Measurements from ENCODE around the gene PNPO. TPM values are rescaled to one million over a fixed set of nuclear protein-coding genes. Genes with fewer than 3 reads are reported as not detected.

Gene PNPO
- polyA plus RNA-seq, 1 of the 3 experiments (the other 2 are of a cell fraction) = 26.1 TPM

DNA sequence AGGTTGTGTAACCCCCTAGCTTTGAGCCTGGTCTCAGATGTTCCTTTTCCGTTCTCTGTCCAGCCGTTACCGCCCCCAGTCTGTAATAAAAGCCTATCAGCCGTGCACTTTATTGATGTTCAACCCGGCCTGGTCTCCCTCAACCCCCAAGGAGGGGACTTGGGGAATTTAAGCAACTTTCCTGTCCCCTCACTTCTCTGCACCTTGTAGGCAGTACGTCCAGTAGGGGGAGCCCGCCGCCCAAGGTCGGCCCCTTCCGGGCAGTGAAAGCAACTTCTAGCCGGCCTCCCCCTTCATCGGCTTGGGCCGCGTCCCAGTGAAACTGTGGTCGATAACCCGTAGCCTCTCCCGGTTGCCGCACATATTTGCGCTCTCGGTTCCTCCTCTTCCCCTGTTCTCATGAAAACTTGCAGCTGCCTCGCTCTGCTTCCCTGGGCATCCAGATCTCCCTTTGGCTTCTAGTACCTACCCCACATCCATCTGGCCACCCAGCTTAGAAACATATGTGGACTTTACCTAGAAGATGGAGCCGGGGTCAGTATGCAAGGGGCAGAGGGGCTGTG, 7.9 kb downstream of the PNPO start:
- Histone ChIP-seq H3F3A (replicated peaks; ENCODE audit: insufficient read depth) (peaks cover 9% of the 10 kb centered on the region), H3K4me2 (peak overlapping the region; percentile 74), H2AFZ (ENCODE audit: low read depth) (peak overlapping the region; percentile 92), H3K36me3 (replicated peaks in 1 of 2; ENCODE audit: control insufficient read depth in 1 of 2, insufficient read depth in 2 of 2, low read length in 1 of 2) (peaks cover 3 to 34% of the 10 kb centered on the region in 2 experiments), H3K9ac (peak overlapping the region; percentile 59), H3K79me2 (ENCODE audit: insufficient read depth) (no peaks in the 10 kb centered on the region), H3K4me3 (ENCODE audit: low read depth in 2 of 2, low read length in 1 of 2) (peak overlapping the region; percentile 28 to 29), H3K4me1 (ENCODE audit: control insufficient read depth in 1 of 2, insufficient read depth in 2 of 2, low read depth in 1 of 2, low read length in 1 of 2) (peaks cover 4 to 11% of the 10 kb centered on the region in 2 experiments; a peak in 3 of 4 replicates), H3K27ac (ENCODE audit: low read depth in 2 of 2, low read length in 1 of 2) (peak overlapping the region; percentile 29 to 75; a peak in 3 of 4 replicates), H4K20me1 (ENCODE audit: insufficient read depth) (no peaks in the 10 kb centered on the region), H3K27me3 (ENCODE audit: insufficient read depth) (no peaks in the 10 kb centered on the region), H3K9me2 (no peaks in the 10 kb centered on the region), H3K9me3 (no peaks in the 10 kb centered on the region)
- ChIA-PET POLR2A (interaction anchor here (0.8 to 2.1 kb wide), 5 partner anchors 8 to 108 kb away, joined by 3 to 11 read pairs (median 3); partner anchors contain the start of genes CDK5RAP3, PNPO and SCRN2), CTCF (interaction anchor here (0.6 to 41.6 kb wide), 46 partner anchors 7 to 1395 kb away, joined by 3 to 1216 read pairs (median 4); partner anchors contain the start of genes CDK5RAP3, NFE2L1, PNPO and PRR15L)
- WGBS (ENCODE audit: low lambda C conversion rate) = 9% methylated on average over 22 of the region's 22 CpGs
- DNase-seq = peak; percentile 90
- TF ChIP-seq MXI1 (IDR thresholded peaks at IDR 0.05; ENCODE audit: low read depth, low read length) = no peak; the same call in 1 of the 2 replicates
- no peak for TF ChIP-seq TAF1 (IDR thresholded peaks at IDR 0.05; ENCODE audit: borderline replicate concordance, low read depth, low read length)
- TF ChIP-seq, protein P1, sequence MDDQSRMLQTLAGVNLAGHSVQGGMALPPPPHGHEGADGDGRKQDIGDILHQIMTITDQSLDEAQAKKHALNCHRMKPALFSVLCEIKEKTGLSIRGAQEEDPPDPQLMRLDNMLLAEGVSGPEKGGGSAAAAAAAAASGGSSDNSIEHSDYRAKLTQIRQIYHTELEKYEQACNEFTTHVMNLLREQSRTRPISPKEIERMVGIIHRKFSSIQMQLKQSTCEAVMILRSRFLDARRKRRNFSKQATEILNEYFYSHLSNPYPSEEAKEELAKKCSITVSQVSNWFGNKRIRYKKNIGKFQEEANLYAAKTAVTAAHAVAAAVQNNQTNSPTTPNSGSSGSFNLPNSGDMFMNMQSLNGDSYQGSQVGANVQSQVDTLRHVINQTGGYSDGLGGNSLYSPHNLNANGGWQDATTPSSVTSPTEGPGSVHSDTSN (IDR thresholded peaks at IDR 0.05) = no peak
- TF ChIP-seq EP300 (IDR thresholded peaks at IDR 0.05; ENCODE audit: borderline replicate concordance in 1 of 2, low read depth in 1 of 2, low read length in 1 of 2) = no peak
- TF ChIP-seq, protein P2, sequence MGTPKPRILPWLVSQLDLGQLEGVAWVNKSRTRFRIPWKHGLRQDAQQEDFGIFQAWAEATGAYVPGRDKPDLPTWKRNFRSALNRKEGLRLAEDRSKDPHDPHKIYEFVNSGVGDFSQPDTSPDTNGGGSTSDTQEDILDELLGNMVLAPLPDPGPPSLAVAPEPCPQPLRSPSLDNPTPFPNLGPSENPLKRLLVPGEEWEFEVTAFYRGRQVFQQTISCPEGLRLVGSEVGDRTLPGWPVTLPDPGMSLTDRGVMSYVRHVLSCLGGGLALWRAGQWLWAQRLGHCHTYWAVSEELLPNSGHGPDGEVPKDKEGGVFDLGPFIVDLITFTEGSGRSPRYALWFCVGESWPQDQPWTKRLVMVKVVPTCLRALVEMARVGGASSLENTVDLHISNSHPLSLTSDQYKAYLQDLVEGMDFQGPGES (IDR thresholded peaks at IDR 0.05; ENCODE audit: low read depth, low read length) = no peak
- 0 out of 2 replicates have a peak, but pooled peaks have one; percentile 24 for TF ChIP-seq GABPA (IDR thresholded peaks at IDR 0.05; ENCODE audit: low read depth)
- peak; percentile 35; the same call in 1 of the 2 replicates for TF ChIP-seq NFIC (IDR thresholded peaks at IDR 0.05; ENCODE audit: borderline replicate concordance)
- TF ChIP-seq, protein P3, sequence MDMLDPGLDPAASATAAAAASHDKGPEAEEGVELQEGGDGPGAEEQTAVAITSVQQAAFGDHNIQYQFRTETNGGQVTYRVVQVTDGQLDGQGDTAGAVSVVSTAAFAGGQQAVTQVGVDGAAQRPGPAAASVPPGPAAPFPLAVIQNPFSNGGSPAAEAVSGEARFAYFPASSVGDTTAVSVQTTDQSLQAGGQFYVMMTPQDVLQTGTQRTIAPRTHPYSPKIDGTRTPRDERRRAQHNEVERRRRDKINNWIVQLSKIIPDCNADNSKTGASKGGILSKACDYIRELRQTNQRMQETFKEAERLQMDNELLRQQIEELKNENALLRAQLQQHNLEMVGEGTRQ (IDR thresholded peaks at IDR 0.05; ENCODE audit: borderline replicate concordance, low read depth, low read length) = no peak
- peak; percentile 91 for TF ChIP-seq RAD21 (IDR thresholded peaks at IDR 0.05; ENCODE audit: low read length)
- no peak for TF ChIP-seq FOXJ3 (CRISPR knock-in tag; IDR thresholded peaks at IDR 0.05)
- TF ChIP-seq NRF1 (IDR thresholded peaks at IDR 0.05; ENCODE audit: low read depth, low read length) = no peak
- peak; percentile 91 for TF ChIP-seq SMC3 (IDR thresholded peaks at IDR 0.05; ENCODE audit: low read depth, low read length)
- TF ChIP-seq FOXM1 (IDR thresholded peaks at IDR 0.05; ENCODE audit: low read depth) = no peak
- TF ChIP-seq YY1 (IDR thresholded peaks at IDR 0.05; ENCODE audit: low read depth) = no peak
- TF ChIP-seq, protein P4, sequence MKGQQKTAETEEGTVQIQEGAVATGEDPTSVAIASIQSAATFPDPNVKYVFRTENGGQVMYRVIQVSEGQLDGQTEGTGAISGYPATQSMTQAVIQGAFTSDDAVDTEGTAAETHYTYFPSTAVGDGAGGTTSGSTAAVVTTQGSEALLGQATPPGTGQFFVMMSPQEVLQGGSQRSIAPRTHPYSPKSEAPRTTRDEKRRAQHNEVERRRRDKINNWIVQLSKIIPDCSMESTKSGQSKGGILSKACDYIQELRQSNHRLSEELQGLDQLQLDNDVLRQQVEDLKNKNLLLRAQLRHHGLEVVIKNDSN (IDR thresholded peaks at IDR 0.05; ENCODE audit: borderline replicate concordance, low read depth) = no peak
- peak; percentile 60 for TF ChIP-seq CHD2 (IDR thresholded peaks at IDR 0.05; ENCODE audit: low read length, partially characterized antibody)
- TF ChIP-seq, protein P5, sequence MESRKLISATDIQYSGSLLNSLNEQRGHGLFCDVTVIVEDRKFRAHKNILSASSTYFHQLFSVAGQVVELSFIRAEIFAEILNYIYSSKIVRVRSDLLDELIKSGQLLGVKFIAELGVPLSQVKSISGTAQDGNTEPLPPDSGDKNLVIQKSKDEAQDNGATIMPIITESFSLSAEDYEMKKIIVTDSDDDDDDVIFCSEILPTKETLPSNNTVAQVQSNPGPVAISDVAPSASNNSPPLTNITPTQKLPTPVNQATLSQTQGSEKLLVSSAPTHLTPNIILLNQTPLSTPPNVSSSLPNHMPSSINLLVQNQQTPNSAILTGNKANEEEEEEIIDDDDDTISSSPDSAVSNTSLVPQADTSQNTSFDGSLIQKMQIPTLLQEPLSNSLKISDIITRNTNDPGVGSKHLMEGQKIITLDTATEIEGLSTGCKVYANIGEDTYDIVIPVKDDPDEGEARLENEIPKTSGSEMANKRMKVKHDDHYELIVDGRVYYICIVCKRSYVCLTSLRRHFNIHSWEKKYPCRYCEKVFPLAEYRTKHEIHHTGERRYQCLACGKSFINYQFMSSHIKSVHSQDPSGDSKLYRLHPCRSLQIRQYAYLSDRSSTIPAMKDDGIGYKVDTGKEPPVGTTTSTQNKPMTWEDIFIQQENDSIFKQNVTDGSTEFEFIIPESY (IDR thresholded peaks at IDR 0.05; ENCODE audit: borderline replicate concordance, low read depth) = no peak
- TF ChIP-seq MEF2A (IDR thresholded peaks at IDR 0.05; ENCODE audit: borderline replicate concordance, low read depth) = no peak
- TF ChIP-seq, protein P6, sequence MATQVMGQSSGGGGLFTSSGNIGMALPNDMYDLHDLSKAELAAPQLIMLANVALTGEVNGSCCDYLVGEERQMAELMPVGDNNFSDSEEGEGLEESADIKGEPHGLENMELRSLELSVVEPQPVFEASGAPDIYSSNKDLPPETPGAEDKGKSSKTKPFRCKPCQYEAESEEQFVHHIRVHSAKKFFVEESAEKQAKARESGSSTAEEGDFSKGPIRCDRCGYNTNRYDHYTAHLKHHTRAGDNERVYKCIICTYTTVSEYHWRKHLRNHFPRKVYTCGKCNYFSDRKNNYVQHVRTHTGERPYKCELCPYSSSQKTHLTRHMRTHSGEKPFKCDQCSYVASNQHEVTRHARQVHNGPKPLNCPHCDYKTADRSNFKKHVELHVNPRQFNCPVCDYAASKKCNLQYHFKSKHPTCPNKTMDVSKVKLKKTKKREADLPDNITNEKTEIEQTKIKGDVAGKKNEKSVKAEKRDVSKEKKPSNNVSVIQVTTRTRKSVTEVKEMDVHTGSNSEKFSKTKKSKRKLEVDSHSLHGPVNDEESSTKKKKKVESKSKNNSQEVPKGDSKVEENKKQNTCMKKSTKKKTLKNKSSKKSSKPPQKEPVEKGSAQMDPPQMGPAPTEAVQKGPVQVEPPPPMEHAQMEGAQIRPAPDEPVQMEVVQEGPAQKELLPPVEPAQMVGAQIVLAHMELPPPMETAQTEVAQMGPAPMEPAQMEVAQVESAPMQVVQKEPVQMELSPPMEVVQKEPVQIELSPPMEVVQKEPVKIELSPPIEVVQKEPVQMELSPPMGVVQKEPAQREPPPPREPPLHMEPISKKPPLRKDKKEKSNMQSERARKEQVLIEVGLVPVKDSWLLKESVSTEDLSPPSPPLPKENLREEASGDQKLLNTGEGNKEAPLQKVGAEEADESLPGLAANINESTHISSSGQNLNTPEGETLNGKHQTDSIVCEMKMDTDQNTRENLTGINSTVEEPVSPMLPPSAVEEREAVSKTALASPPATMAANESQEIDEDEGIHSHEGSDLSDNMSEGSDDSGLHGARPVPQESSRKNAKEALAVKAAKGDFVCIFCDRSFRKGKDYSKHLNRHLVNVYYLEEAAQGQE (IDR thresholded peaks at IDR 0.05; ENCODE audit: low read depth, low read length) = no peak
- no peak for TF ChIP-seq JUND (IDR thresholded peaks at IDR 0.05)
- TF ChIP-seq, protein P7, sequence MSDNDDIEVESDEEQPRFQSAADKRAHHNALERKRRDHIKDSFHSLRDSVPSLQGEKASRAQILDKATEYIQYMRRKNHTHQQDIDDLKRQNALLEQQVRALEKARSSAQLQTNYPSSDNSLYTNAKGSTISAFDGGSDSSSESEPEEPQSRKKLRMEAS (IDR thresholded peaks at IDR 0.05; ENCODE audit: low read depth) = 0 out of 2 replicates have a peak, but pooled peaks have one; percentile 32
- no peak for TF ChIP-seq EZH2phosphoT487 (IDR thresholded peaks at IDR 0.05; ENCODE audit: borderline replicate concordance, low read depth)
- no peak; the same call in 1 of the 2 replicates for TF ChIP-seq FOSL2 (IDR thresholded peaks at IDR 0.05; ENCODE audit: borderline replicate concordance, low read depth)
